Karpas-422 (cell line): Measurements from ENCODE around the gene USH2A. TPM values are rescaled to one million over a fixed set of nuclear protein-coding genes. Genes with fewer than 3 reads are reported as not detected.

Experiments used
- DNase-seq: peaks from one replicate; pipeline ENCODE4 v3.0.0-alpha.2; 2015
- H2AFZ ChIP-seq: fragments of 200-600 bp; sonication (generic); 2 replicates; pipeline ENCODE4 v1.6.1; 2014; ENCODE audit warnings: antibody characterized with exemption, low read length, mixed read lengths
- H3K27ac ChIP-seq: fragments of 200-600 bp; sonication (generic); 2 replicates; pipeline ENCODE4 v1.5.1; 2014; ENCODE audit warnings: mild to moderate bottlenecking, low read length, moderate library complexity
- H3K27me3 ChIP-seq: fragments of 200-600 bp; sonication (generic); 2 replicates; pipeline ENCODE4 v1.6.1; 2014; ENCODE audit warnings: low read length, mixed read lengths
- H3K36me3 ChIP-seq: fragments of 200-600 bp; sonication (generic); 2 replicates; pipeline ENCODE4 v1.6.1; 2014; ENCODE audit warnings: low read length, mixed read lengths; ENCODE audit not compliant: insufficient read depth
- H3K4me1 ChIP-seq: fragments of 200-600 bp; sonication (generic); 2 replicates; pipeline ENCODE4 v1.6.1; 2014; ENCODE audit warnings: mild to moderate bottlenecking, low read length, mixed read lengths
- H3K4me2 ChIP-seq: fragments of 200-600 bp; sonication (generic); 2 replicates; pipeline ENCODE4 v1.6.1; 2014; ENCODE audit warnings: low read length, low read depth, mild to moderate bottlenecking; ENCODE audit not compliant: poor library complexity, severe bottlenecking
- H3K4me3 ChIP-seq: fragments of 200-600 bp; sonication (generic); 2 replicates; pipeline ENCODE4 v1.5.1; 2014; ENCODE audit warnings: mild to moderate bottlenecking, antibody characterized with exemption, low read length, mixed read lengths
- H3K79me2 ChIP-seq: fragments of 200-600 bp; sonication (generic); 2 replicates; pipeline ENCODE4 v1.6.1; 2014; ENCODE audit warnings: mild to moderate bottlenecking, low read length, mixed read lengths
- H3K9ac ChIP-seq: fragments of 200-600 bp; sonication (generic); 2 replicates; pipeline ENCODE4 v1.6.0; 2014; ENCODE audit warnings: low read length
- H3K9me2 ChIP-seq: fragments of 200-600 bp; sonication (generic), shearing (Covaris generic); replicated peaks from 2 replicates; pipeline ENCODE4 v1.6.0; 2014; ENCODE audit warnings: mild to moderate bottlenecking, low read length, moderate library complexity; ENCODE audit not compliant: insufficient read depth
- H3K9me3 ChIP-seq: fragments of 300-700, 200-600 bp; sonication (generic); 2 replicates; pipeline ENCODE4 v1.6.1; 2014; ENCODE audit warnings: low read length, mixed read lengths
- H4K20me1 ChIP-seq: fragments of 200-600 bp; sonication (generic); 2 replicates; pipeline ENCODE4 v1.6.1; 2014; ENCODE audit warnings: mild to moderate bottlenecking, antibody characterized with exemption, low read length, low read depth; ENCODE audit not compliant: insufficient read depth
- total RNA-seq: library from RNA; depleted of rRNA; stranded (reverse); fragments of >200 nt; shearing (Covaris generic); gene quantifications from 2 replicates; pipeline ENCODE4 v1.2.3, GENCODE V29; 2014; ENCODE audit warnings: low replicate concordance

USH2A gene
- total RNA-seq, 1 experiment from 2014 or later = not detected

DNA sequence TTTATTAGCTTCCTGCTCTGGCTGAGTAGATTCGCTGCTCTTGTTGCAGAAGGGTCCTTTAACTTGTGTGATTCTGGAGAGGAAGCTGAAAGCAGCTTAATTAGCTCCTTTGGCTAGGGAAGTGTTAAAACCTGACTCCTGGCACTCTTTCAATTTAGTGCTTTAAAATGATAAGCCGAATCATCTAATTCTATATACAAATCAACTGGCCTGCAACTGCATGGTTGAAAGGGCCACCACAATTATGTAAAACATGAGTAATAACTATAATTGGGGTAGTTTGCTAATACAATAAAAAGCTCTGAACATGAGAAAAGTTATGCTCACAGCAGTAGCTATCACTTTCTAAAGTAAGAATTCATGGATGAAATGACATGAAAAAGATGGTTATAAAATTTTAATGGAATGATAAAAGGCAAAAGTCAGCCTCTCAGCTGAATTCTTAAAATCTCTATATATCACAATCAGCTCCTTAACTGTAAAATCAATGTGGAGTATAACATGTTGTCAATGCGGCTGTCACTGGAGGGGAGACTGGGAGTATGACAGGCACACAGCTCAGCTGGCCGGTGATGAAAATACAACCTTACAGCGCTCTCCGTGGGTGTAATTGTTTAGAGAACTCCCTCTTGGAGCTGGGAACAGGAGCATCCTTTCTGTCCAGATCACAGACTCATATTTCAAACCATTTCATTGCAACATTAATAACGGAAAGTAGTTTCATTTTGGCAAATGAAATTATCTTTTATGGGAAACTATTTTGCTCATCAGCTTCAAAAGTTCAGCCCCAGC, 531.8 kb downstream of the USH2A start:
- Histone ChIP-seq H3K27ac (no peak overlapping the region), H3K4me3 (no peak overlapping the region), H2AFZ (no peak overlapping the region), H3K9ac (no peak overlapping the region), H3K36me3 (no peaks in the 10 kb centered on the region), H3K9me3 (no peaks in the 10 kb centered on the region), H3K9me2 (no peaks in the 10 kb centered on the region), H3K4me2 (peak overlapping the region; percentile 17), H3K79me2 (no peaks in the 10 kb centered on the region), H4K20me1 (no peaks in the 10 kb centered on the region), H3K4me1 (peaks cover 10% of the 10 kb centered on the region), H3K27me3 (no peaks in the 10 kb centered on the region)
- no peak for DNase-seq

- Histone ChIP-seq H3K27me3 (no peaks in the 10 kb centered on the region), H2AFZ (no peak overlapping the region), H3K9ac (no peak overlapping the region), H3K9me2 (no peaks in the 10 kb centered on the region), H3K4me3 (no peak overlapping the region), H3K27ac (no peak overlapping the region), H3K4me2 (no peak overlapping the region), H3K36me3 (no peaks in the 10 kb centered on the region), H4K20me1 (no peaks in the 10 kb centered on the region), H3K9me3 (no peaks in the 10 kb centered on the region), H3K4me1 (peaks cover 10% of the 10 kb centered on the region), H3K79me2 (no peaks in the 10 kb centered on the region)
- no peak for DNase-seq
Measured at GRCh38 chr1:215890438-215890837, 532.8 kb downstream of the USH2A start.

DNA sequence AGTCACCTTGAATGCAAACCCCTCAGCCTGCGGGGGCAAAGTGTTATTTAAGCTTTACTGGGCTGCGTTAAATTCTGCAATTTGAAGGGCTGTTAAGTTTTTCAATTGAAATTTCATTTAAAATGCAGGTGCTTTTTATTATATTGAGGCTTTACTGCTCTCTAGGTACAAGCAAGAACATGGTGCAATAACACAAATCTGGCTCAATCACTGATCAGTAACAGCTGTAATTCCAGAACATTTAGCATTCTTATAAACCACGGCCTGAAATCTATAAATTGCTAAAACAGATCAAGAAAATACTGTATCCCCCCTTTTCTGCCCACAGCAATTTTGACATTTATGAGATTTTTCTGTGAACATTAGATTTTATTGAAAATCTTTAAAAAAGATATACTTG, 533.4 kb downstream of the USH2A start:
- H3K4me2 ChIP-seq = no peak overlapping the region
- no peaks in the 10 kb centered on the region for H3K9me3 ChIP-seq
- no peaks in the 10 kb centered on the region for H3K27me3 ChIP-seq
- H3K9me2 ChIP-seq = no peaks in the 10 kb centered on the region
- no peak overlapping the region for H2AFZ ChIP-seq
- no peaks in the 10 kb centered on the region for H4K20me1 ChIP-seq
- no peak for DNase-seq
- H3K27ac ChIP-seq = no peak overlapping the region
- no peak overlapping the region for H3K9ac ChIP-seq
- no peak overlapping the region for H3K4me3 ChIP-seq
- no peaks in the 10 kb centered on the region for H3K79me2 ChIP-seq
- peaks cover 10% of the 10 kb centered on the region for H3K4me1 ChIP-seq
- H3K36me3 ChIP-seq = no peaks in the 10 kb centered on the region

DNA sequence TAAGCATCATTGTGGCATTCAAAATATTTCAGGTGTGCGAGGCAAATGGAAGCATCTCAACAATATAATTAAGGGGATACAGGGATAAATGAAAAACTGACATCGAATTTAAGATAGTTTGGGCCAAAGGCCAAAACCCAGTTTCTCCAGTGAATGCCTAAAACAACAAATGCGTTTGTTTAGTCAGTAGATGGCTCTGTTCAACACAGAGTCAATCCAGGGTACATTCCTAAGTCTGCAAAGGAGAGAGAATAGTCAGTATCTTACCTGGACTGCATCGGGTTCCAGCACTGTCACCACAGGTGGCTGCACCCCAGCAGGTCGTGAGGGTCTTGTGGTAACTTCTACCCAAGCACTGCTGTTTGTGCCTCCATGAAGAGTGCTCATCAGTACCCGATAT, 535.1 kb downstream of the USH2A start:
- Histone ChIP-seq H3K27me3 (no peaks in the 10 kb centered on the region), H4K20me1 (no peaks in the 10 kb centered on the region), H3K79me2 (no peaks in the 10 kb centered on the region), H3K36me3 (no peaks in the 10 kb centered on the region), H3K9me2 (no peaks in the 10 kb centered on the region), H3K27ac (no peak overlapping the region), H3K4me2 (no peak overlapping the region), H3K9me3 (no peaks in the 10 kb centered on the region), H3K4me3 (no peak overlapping the region), H3K4me1 (peaks cover 10% of the 10 kb centered on the region), H3K9ac (no peak overlapping the region), H2AFZ (no peak overlapping the region)
- DNase-seq = no peak

DNA sequence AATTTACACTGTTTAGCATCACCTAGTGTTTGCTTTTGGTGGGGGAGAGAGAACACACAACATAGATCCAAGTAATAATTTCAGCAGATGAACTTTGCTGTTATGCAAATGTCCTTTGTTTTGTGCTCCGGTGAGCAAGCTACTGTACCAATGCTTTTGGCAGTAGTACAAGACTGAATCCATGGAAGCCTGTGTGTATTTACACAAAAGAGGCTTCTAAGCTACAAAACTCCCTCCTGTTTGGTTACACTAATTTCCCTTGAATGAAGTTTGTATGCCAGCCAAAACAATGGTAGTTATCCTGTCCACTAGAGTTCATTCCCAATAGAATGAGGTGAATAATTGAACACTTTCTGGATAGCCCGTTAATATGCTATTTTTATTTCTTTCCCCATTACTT, 535.6 kb downstream of the USH2A start:
- Histone ChIP-seq H3K36me3 (no peaks in the 10 kb centered on the region), H4K20me1 (no peaks in the 10 kb centered on the region), H2AFZ (no peak overlapping the region), H3K9ac (no peak overlapping the region), H3K9me3 (no peaks in the 10 kb centered on the region), H3K4me1 (peaks cover 10% of the 10 kb centered on the region), H3K4me3 (no peak overlapping the region), H3K9me2 (no peaks in the 10 kb centered on the region), H3K79me2 (no peaks in the 10 kb centered on the region), H3K4me2 (no peak overlapping the region), H3K27me3 (no peaks in the 10 kb centered on the region), H3K27ac (no peak overlapping the region)
- no peak for DNase-seq

- no peak for DNase-seq
- Histone ChIP-seq H4K20me1 (no peaks in the 10 kb centered on the region), H2AFZ (no peak overlapping the region), H3K4me3 (no peak overlapping the region), H3K9me3 (no peaks in the 10 kb centered on the region), H3K4me1 (no peaks in the 10 kb centered on the region), H3K9me2 (no peaks in the 10 kb centered on the region), H3K36me3 (no peaks in the 10 kb centered on the region), H3K4me2 (no peak overlapping the region), H3K27me3 (no peaks in the 10 kb centered on the region), H3K9ac (no peak overlapping the region), H3K27ac (no peak overlapping the region), H3K79me2 (no peaks in the 10 kb centered on the region)
Measured at GRCh38 chr1:215883004-215883403, 540.2 kb downstream of the USH2A start.

DNA sequence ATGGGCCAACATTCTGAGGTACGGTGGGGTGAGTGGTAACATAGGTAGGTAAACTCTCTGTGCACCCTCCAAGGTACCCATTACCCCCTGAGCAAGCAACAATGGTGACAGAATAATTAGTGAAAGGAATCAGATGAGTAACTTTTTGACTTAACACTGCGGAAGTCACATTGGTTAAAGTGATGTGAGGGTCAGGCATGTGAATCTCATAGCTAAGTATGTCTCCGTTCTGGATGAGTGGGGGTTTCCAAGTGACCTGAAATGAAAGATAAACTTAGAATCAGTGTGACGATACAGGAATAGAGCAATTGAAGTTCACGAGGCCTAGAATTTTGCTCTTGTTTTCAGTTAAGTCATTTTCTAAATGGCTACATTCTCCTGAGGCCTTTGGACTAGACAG, 544.4 kb downstream of the USH2A start:
- Histone ChIP-seq H3K4me2 (no peak overlapping the region), H3K36me3 (no peaks in the 10 kb centered on the region), H2AFZ (no peak overlapping the region), H3K27me3 (no peaks in the 10 kb centered on the region), H3K9me2 (no peaks in the 10 kb centered on the region), H3K27ac (no peak overlapping the region), H3K9me3 (no peaks in the 10 kb centered on the region), H3K4me3 (no peak overlapping the region), H4K20me1 (no peaks in the 10 kb centered on the region), H3K79me2 (no peaks in the 10 kb centered on the region), H3K4me1 (no peaks in the 10 kb centered on the region), H3K9ac (no peak overlapping the region)
- no peak for DNase-seq

GRCh38 chr1:215878128-215878527, 545.1 kb downstream of the USH2A start:
- no peaks in the 10 kb centered on the region for H3K27me3 ChIP-seq
- H2AFZ ChIP-seq = no peak overlapping the region
- H3K79me2 ChIP-seq = no peaks in the 10 kb centered on the region
- H4K20me1 ChIP-seq = no peaks in the 10 kb centered on the region
- no peaks in the 10 kb centered on the region for H3K4me1 ChIP-seq
- no peak overlapping the region for H3K4me2 ChIP-seq
- no peak overlapping the region for H3K4me3 ChIP-seq
- no peak overlapping the region for H3K9ac ChIP-seq
- H3K9me3 ChIP-seq = no peaks in the 10 kb centered on the region
- H3K27ac ChIP-seq = no peak overlapping the region
- H3K9me2 ChIP-seq = no peaks in the 10 kb centered on the region
- no peaks in the 10 kb centered on the region for H3K36me3 ChIP-seq
- DNase-seq = no peak
